Upper lobe of right lung (tissue), 1 donor: ENCODE data around the gene ZRANB1. TPM values are rescaled to one million over a fixed set of nuclear protein-coding genes. Genes with fewer than 3 reads are reported as not detected.

Experiments
- ATAC-seq: fragments of 200-7000 bp; cut with Tn5 transposase; one replicate; pipeline ENCODE4 v1.9.1; 2020; ENCODE audit warnings: mild to moderate bottlenecking, moderate library complexity
- DNase-seq: peaks from one replicate; pipeline ENCODE4 v3.0.0-alpha.2; 2020
- H3K27ac ChIP-seq: fragments of 200-600 bp; one replicate; pipeline ENCODE4 v1.8.0; 2022
- H3K27me3 ChIP-seq: fragments of 200-600 bp; one replicate; pipeline ENCODE4 v1.8.0; 2022; ENCODE audit warnings: mild to moderate bottlenecking
- H3K36me3 ChIP-seq: fragments of 200-600 bp; one replicate; pipeline ENCODE4 v1.8.0; 2022
- H3K4me1 ChIP-seq: fragments of 200-600 bp; one replicate; pipeline ENCODE4 v1.8.0; 2022
- H3K4me3 ChIP-seq: fragments of 200-600 bp; one replicate; pipeline ENCODE4 v1.8.0; 2022; ENCODE audit warnings: mild to moderate bottlenecking
- H3K9me3 ChIP-seq: fragments of 200-600 bp; one replicate; pipeline ENCODE4 v1.8.0; 2022
- CTCF ChIP-seq: fragments of 200-600 bp; IDR thresholded peaks from one replicate; pipeline ENCODE4 v1.8.0; 2022; ENCODE audit warnings: antibody characterized with exemption
- intact Hi-C: fragments of 100-400 bp; cut with DNase I; formaldehyde crosslinking; loops from one replicate; pipeline ENCODE4 v1.11.0; 2022
- total RNA-seq: library from RNA; stranded (reverse); fragmentation: NEBNext Ultra II Directional; extraction: Animal tissue kit (Norgen Biotek cat#: 25700); gene quantifications from one replicate; pipeline ENCODE4 v1.2.1, GENCODE V29; 2021
- donor health status: DM: no; HTN: yes; CAD: no; lungs with severe emphysema.

ZRANB1 gene
- total RNA-seq, 1 donor from 2014 or later = 20.5 TPM

- H3K27me3 ChIP-seq = no peaks in the 10 kb centered on the region
- intact Hi-C loops = no loop called here
- H3K4me1 ChIP-seq = peaks cover 20% of the 10 kb centered on the region
- no peak for TF ChIP-seq CTCF
- no peaks in the 10 kb centered on the region for H3K9me3 ChIP-seq
- H3K27ac ChIP-seq = no peak overlapping the region
- H3K4me3 ChIP-seq = no peak overlapping the region
- no peak for ATAC-seq
- DNase-seq = no peak
- no peaks in the 10 kb centered on the region for H3K36me3 ChIP-seq
Observed at GRCh38 chr10:124923684-124924083, 18.2 kb upstream of the ZRANB1 start.

GRCh38 chr10:124926548-124926947, 15.4 kb upstream of the ZRANB1 start:
- no peaks in the 10 kb centered on the region for H3K9me3 ChIP-seq
- no peak overlapping the region for H3K4me3 ChIP-seq
- no peaks in the 10 kb centered on the region for H3K27me3 ChIP-seq
- no peak for ATAC-seq
- H3K36me3 ChIP-seq = no peaks in the 10 kb centered on the region
- no peak for DNase-seq
- TF ChIP-seq CTCF = no peak
- H3K27ac ChIP-seq = no peak overlapping the region
- peaks cover 5% of the 10 kb centered on the region for H3K4me1 ChIP-seq
- intact Hi-C loops = no loop called here

GRCh38 chr10:124928087-124928486, 13.8 kb upstream of the ZRANB1 start:
- Histone ChIP-seq H3K27me3 (no peaks in the 10 kb centered on the region), H3K27ac (no peak overlapping the region), H3K36me3 (no peaks in the 10 kb centered on the region), H3K4me1 (peaks cover 5% of the 10 kb centered on the region), H3K9me3 (no peaks in the 10 kb centered on the region), H3K4me3 (no peak overlapping the region)
- DNase-seq (no peak), ATAC-seq (no peak)
- intact Hi-C loops = no loop called here
- TF ChIP-seq CTCF = no peak

GRCh38 chr10:124928545-124928944, 13.4 kb upstream of the ZRANB1 start:
- DNase-seq = no peak
- Histone ChIP-seq H3K27ac (no peak overlapping the region), H3K9me3 (no peaks in the 10 kb centered on the region), H3K4me3 (no peak overlapping the region), H3K27me3 (no peaks in the 10 kb centered on the region), H3K4me1 (peaks cover 5% of the 10 kb centered on the region), H3K36me3 (no peaks in the 10 kb centered on the region)
- no peak for TF ChIP-seq CTCF
- intact Hi-C loops = no loop called here
- ATAC-seq = no peak

GRCh38 chr10:124935946-124936345, 6.0 kb upstream of the ZRANB1 start:
- Histone ChIP-seq H3K36me3 (no peaks in the 10 kb centered on the region), H3K9me3 (no peaks in the 10 kb centered on the region), H3K4me1 (no peaks in the 10 kb centered on the region), H3K27ac (no peak overlapping the region), H3K27me3 (no peaks in the 10 kb centered on the region), H3K4me3 (no peak overlapping the region)
- no peak for TF ChIP-seq CTCF
- no peak for DNase-seq
- intact Hi-C loops = no loop called here
- ATAC-seq = no peak

- H3K4me3 ChIP-seq = no peak overlapping the region
- no peak overlapping the region for H3K27ac ChIP-seq
- DNase-seq (no peak), ATAC-seq (no peak)
- no peaks in the 10 kb centered on the region for H3K9me3 ChIP-seq
- H3K4me1 ChIP-seq = no peaks in the 10 kb centered on the region
- no peaks in the 10 kb centered on the region for H3K27me3 ChIP-seq
- no peaks in the 10 kb centered on the region for H3K36me3 ChIP-seq
- TF ChIP-seq CTCF = no peak
- intact Hi-C loops = no loop called here
Observed at GRCh38 chr10:124936813-124937212, 5.1 kb upstream of the ZRANB1 start.
